ENCODE results near the gene DNAL4.

The DNAL4 gene

DNA sequence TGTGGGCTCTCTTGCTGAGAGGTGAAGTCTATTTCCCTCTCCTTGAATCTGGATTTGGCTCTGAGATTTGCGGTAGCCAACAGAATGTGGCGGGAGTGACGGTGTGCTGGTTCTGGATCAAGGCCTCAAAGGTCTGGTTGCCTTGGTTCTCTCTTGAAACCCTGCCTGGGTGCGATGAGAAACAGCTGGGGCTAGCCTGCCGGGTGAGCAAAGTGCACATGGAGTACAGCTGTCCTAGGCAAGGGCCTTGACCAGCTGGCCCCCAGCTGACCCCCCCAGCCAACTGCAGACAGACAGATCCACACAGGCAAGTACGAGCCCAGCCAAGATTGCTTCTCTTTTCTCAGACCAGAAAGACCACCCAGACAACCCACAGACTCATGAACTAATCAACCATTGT, 49.0 kb downstream of the DNAL4 start:
- TF ChIP-seq, protein P1, sequence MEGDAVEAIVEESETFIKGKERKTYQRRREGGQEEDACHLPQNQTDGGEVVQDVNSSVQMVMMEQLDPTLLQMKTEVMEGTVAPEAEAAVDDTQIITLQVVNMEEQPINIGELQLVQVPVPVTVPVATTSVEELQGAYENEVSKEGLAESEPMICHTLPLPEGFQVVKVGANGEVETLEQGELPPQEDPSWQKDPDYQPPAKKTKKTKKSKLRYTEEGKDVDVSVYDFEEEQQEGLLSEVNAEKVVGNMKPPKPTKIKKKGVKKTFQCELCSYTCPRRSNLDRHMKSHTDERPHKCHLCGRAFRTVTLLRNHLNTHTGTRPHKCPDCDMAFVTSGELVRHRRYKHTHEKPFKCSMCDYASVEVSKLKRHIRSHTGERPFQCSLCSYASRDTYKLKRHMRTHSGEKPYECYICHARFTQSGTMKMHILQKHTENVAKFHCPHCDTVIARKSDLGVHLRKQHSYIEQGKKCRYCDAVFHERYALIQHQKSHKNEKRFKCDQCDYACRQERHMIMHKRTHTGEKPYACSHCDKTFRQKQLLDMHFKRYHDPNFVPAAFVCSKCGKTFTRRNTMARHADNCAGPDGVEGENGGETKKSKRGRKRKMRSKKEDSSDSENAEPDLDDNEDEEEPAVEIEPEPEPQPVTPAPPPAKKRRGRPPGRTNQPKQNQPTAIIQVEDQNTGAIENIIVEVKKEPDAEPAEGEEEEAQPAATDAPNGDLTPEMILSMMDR (IDR thresholded peaks at IDR 0.05; ENCODE audit: borderline replicate concordance, control extremely low read depth, extremely low read depth, insufficient read depth, missing control alignments): no peak
- no peak for DNase-seq (ENCODE audit: low spot score)
- in situ Hi-C loops (cut with MboI; ENCODE audit: low sequenced_read_pairs, unreplicated experiment): no loop called here

DNA sequence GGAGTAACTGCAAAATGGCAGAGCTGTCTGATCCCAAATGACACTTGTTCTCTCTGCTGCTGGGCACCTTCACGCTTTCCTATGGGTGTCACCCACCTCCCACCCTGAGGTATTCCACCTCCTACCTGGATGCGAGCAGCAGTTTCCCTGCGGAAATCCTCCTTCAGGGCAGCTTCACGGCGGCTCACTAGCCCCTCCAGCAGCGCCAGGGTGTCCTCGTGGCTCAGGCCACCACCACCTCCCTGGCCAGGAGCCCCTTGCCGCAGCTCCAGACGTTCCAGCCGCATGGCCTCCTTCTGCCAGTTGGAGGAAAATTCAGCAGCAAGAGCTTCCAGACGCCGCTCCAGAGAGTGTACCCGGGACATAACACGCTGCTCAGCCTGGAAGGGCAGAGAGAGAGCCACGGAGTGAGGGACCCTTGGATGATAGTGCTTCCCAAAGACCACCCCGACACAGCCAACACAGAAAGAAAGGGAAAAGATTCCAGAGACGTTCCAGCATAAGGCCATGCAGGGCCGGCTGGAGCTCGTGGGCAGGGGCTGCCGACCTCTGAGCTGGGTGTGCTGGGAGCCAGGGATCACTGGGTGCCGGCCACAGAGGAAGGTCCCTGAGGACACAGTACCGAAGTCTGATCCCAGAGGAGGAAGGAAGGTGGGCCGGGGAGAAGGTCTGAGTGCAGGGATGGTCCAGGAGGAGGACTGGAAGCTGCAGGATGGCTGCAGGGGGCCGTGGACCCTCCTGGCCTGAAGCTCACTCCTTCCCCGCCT, 51.6 kb downstream of the DNAL4 start:
- TF ChIP-seq, protein P1 (IDR thresholded peaks at IDR 0.05; ENCODE audit: borderline replicate concordance, control extremely low read depth, extremely low read depth, insufficient read depth, missing control alignments): no peak
- DNase-seq (ENCODE audit: low spot score): no peak
- in situ Hi-C loops (cut with MboI; ENCODE audit: low sequenced_read_pairs, unreplicated experiment): no loop called here

DNA sequence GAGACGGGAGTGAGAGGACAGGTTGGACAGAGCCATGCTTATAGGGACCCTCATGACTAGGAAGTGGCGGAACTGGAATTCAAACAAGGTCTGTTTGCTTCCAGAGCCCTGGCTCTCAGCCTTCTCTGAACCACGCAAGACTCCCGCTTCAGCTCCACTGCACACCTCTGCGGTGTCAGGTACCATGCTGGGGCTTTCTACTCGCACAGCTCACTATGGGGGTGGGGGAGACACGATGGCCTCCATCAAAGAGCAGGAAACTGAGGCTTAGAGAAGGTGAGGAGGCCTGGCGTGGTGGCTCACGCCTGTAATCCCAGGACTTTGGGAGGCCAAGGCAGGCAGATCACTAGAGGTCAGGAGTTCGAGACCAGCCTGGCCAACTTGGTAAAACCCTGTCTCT, 52.4 kb downstream of the DNAL4 start:
- in situ Hi-C loops (cut with MboI; ENCODE audit: low sequenced_read_pairs, unreplicated experiment): no loop called here
- TF ChIP-seq, protein P1 (IDR thresholded peaks at IDR 0.05; ENCODE audit: borderline replicate concordance, control extremely low read depth, extremely low read depth, insufficient read depth, missing control alignments): no peak
- DNase-seq (ENCODE audit: low spot score): no peak

DNA sequence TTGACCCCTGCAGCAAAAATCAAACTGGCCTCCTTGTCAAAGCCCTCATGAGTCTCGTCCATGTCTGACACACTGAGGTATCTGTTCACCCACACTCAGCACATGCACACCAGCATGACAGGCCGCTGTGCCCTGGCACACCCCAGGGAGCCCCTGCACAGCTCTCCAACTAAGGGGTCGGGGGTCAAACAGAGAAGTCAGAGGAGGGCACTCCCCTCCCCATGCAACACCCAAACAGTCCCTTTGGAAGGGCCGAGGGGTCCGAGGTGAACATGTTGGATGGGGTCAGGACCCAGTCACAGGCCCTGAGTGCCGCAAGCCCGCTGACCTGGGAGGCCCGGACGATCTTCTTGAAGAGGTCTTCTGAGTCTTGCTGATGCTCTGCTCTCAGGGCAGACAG, 52.8 kb downstream of the DNAL4 start:
- TF ChIP-seq, protein P1 (IDR thresholded peaks at IDR 0.05; ENCODE audit: borderline replicate concordance, control extremely low read depth, extremely low read depth, insufficient read depth, missing control alignments): no peak
- in situ Hi-C loops (cut with MboI; ENCODE audit: low sequenced_read_pairs, unreplicated experiment): no loop called here
- no peak for DNase-seq (ENCODE audit: low spot score)

DNA sequence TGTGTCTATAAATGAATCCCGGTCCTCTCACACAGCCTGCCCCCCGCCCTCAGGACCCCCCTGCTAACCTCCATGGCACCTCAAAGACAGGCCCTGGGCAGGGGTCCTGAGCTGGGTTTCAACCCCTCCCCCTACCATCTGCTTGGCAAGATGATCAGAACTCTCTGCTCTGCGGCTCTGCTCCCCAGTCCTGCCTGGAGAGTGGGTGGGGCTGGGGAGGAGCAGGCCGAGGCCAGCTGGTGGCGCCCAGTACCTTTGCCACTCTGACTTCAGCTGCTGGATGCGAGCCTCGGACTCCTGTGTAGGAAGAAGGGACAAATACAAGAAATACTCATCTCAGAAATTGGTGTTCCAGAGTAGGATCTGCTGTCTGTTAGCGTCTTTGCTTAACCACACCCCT, 53.2 kb downstream of the DNAL4 start:
- in situ Hi-C loops (cut with MboI; ENCODE audit: low sequenced_read_pairs, unreplicated experiment): no loop called here
- TF ChIP-seq, protein P1 (IDR thresholded peaks at IDR 0.05; ENCODE audit: borderline replicate concordance, control extremely low read depth, extremely low read depth, insufficient read depth, missing control alignments): no peak
- no peak for DNase-seq (ENCODE audit: low spot score)

DNA sequence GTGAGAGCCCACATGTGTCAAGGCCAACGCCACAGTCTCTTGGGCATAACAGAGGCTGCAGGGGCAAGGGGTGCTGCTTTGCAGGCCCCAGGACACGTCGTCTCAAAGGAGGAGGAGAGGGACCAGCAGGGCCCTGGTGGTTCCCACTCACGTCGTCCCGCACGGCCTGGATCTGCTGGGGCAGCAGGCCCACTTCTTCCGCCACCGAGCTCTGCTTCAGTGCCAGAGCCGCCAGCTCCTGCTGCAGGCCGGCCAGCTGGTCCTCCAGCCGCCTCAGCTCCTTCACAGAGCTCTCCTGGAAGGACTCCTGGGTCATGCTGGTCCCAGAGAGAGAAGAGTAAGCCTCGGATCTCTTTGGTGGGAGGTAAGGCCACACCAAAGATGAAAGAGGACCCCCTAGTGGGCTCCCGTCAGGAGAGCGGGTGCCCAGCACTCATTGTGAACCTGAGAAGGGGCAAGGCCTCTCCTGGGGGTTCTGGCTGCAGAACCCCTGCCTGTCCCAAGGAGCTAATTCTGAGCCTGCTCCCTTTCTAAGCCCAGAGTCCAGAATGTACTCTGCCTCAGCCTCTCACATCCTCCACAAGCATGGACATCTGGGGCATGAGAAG, 53.7 kb downstream of the DNAL4 start:
- DNase-seq (ENCODE audit: low spot score): peak; percentile 30
- in situ Hi-C loops (cut with MboI; ENCODE audit: low sequenced_read_pairs, unreplicated experiment): no loop called here
- TF ChIP-seq, protein P1 (IDR thresholded peaks at IDR 0.05; ENCODE audit: borderline replicate concordance, control extremely low read depth, extremely low read depth, insufficient read depth, missing control alignments): no peak
